ENCODE results near the gene VPS45.
A peak's percentile ranks its signal among the peaks of the same experiment; 100 is the strongest.
"Not testable (repeated sequence)": the region's sequence is repeated elsewhere in the genome, so short reads cannot be mapped to it uniquely, and the experiment has no call there.

VPS45 gene, protein sequence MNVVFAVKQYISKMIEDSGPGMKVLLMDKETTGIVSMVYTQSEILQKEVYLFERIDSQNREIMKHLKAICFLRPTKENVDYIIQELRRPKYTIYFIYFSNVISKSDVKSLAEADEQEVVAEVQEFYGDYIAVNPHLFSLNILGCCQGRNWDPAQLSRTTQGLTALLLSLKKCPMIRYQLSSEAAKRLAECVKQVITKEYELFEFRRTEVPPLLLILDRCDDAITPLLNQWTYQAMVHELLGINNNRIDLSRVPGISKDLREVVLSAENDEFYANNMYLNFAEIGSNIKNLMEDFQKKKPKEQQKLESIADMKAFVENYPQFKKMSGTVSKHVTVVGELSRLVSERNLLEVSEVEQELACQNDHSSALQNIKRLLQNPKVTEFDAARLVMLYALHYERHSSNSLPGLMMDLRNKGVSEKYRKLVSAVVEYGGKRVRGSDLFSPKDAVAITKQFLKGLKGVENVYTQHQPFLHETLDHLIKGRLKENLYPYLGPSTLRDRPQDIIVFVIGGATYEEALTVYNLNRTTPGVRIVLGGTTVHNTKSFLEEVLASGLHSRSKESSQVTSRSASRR

DNA sequence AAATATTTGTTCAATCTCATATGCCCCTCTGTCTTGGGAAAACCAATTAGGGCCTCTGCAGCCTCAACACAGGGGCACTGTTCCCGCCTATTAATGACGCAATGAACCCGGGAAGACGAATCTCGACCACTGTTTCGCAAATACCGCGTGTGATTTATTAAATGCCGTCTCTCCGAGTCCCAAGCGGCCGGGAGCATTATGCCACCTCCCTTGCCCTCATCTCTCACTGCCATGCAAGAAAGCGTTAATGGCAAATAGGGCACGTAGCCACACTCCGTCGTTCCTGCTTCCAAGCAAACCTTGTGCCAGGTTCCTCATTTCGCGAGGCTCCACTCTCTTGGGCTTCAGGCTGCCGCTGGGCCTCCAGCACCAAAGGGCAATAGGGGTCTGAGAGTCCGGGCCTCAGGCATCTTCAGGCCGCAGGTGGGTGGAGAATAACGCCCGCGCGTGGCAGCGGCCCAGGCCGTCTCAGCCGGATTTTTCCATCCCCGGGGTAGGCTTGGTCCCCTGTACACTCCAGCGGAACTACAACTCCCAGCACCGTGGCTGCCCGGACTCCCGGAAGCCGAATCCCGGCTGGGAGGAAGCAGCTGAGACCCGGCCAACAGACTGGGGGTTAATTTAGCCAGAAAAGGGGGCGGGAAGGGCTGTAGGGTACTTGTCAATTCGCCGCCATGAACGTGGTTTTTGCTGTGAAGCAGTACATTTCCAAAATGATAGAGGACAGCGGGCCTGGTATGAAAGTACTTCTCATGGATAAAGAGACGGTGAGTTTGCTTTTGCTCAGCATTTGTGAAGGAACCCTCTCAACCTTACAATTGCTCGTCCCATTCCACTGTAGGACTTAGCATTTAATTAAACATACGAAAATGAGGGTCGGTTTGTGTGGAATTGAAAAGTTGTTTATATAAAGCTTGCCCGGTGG is at the start of gene VPS45:
Gene VPS45, plus strand, starts transcription at position 593 of the 925 bp plus-strand sequence. Its CDS starts 82 bp downstream, at position 675.
- DNase-seq (ENCODE audit: low read depth in 2 of 2, low spot score in 1 of 2) = peak; percentile 47 to 75

DNA sequence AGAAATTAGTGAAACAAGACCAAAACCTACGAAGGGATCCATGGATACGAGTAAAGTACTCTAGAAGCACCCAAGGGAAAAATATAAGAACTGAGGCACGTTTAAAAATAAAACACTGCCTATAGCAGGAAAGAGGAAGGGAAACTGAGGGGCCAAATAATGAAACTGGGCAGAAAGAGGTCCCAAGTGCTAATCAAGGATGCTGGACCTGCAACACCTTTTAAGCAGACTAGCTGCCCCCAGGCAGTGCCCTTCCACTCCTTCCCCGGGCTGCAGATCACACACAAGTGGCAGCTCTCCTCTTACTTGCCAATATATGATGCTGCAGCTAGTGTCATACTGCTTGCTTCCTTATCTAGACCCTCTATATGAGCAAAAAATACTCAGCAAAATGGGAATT is 49.4 kb upstream of the VPS45 start:
- no peak for DNase-seq (ENCODE audit: low read depth in 2 of 2, low spot score in 1 of 2)

DNA sequence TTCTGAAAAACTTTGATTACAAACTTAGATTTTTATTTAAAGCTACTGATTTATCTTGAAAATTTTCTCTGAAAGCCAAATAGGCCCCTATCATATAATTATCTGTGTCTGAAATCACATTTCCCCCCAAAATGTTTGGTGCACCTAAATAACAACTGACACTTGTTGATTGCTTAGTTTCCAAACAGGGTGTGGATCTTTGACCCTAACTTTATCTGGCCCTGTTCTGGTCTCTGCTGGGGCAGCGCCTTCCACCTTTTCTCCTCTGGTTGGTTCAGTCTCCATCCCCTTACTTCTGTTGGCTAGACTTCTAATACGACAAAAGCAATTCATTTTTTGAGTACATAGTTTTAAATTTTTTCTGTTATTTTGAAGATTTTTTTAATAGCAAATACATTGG is 46.9 kb upstream of the VPS45 start:
- DNase-seq (ENCODE audit: low read depth in 2 of 2, low spot score in 1 of 2) = no peak

DNA sequence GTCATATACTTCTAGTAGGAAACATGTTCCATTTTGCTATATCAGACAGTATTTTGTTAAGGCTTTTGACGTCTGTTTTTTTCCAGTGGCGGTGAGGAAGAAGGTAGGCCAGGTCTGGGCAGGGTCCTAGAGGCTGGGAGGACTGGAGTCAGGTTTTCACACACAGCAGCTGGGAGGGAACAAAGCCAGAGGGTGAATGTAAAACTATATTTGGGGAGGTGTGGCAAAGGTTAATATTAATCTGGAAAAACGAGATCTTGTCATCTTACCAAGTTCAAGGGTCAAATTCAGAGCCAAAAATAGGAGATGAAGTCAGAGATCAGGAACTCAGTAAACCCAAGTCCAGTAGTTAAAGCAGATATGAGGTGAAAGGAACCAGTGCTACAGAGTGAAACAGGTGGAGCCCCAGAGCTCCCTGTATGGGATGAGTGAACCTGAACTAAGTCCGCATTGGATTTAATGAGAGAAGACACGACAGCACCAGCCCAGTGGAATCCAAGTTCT is 46.3 kb upstream of the VPS45 start:
- no peak for DNase-seq (ENCODE audit: low read depth in 2 of 2, low spot score in 1 of 2)

DNA sequence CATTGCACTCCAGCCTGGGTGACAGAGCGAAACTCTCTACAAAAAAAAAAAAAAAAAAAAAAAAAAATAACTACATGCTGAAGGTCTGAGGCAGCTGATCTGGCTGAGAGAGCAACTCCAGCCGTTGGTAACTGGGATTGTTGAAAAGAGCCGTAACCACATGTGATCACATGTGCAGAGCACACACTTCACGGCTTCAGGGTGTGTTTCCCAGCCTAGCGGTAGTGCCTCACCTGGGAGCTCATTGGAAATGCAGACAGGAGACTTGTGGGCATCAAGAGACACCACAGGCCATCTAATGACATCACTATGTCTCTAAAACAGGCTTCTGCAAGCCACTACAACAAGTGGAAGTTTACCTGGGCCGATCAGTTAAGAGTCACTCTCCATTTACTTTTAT is 45.2 kb upstream of the VPS45 start:
- no peak for DNase-seq (ENCODE audit: low read depth in 2 of 2, low spot score in 1 of 2)

DNA sequence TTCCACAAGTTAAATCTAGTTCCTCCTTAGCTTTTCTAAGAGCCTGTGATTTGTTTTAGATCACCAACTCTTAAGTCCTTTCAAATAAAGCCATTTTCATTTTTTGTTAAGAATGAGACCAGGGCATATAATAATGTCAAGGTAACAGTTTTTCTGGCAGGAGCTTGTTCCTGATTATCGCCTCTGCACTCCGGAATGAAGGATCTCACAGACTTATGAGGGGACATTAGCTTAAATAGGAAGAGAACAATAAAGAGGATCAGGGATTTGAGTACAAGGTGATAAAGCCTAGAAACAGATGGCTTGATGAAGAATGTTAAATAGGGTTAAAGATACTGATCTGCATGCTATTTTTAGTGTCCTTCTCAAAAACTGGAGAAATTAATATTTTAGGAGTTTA is 43.4 kb upstream of the VPS45 start:
- no peak for DNase-seq (ENCODE audit: low read depth in 2 of 2, low spot score in 1 of 2)

DNA sequence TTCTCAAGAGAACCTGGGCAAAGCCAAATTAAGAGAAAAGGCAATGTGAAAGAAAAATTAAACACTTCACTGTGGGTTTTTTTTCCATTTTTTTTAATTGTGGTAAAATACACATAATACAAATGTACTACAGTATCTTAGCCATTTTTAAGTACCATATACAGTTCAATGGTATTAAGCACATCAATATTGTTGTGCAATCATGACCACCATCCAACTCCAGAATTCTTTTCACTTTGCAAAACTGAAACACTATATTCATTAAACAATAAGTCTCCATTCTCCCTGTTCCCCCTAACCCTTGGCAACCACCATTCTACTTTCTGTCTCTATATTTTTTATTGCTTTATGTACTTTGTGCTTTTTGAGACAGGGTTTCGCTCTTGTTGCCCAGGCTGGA is 39.3 kb upstream of the VPS45 start:
- no peak for DNase-seq (ENCODE audit: low read depth in 2 of 2, low spot score in 1 of 2)

DNA sequence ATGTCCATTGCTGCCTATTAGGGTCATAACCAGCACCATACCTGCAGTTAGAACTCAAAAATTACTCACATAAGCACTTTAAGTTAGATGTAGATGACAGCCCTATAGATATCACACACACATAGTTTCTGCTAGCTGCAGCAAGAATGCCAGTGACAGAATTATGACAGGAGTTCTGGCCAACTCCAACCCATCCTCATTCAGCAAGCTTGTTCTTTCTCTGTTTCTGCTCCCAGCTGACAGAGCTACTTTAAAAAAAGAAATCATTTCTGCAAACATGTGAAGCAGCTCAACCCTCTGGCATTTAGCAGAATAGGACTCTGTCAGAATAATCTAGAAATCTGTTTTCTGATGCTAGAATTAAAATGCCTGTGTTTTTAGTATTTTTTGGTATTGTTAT is 33.2 kb upstream of the VPS45 start:
- DNase-seq (ENCODE audit: low read depth in 2 of 2, low spot score in 1 of 2) = no peak

DNA sequence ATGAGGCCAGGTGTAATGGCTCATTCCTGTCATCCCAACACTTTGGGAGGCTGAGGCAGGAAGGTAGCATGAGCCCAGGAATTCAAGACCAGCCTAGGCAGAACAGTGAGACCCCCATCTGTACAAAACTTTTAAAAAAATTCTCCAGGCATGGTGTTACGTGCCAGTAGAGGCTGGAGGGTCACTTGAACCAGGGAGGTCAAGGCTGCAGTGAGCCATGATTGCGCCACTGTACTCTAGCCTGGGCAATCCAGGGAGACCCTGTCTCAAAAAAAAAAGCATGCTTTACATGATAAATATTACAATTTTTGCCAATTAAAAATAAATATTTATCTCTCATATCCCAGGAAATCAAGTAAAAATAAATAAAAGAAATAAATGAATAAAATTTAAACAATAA is 17.6 kb upstream of the VPS45 start:
- DNase-seq (ENCODE audit: low read depth in 2 of 2, low spot score in 1 of 2) = no peak

DNA sequence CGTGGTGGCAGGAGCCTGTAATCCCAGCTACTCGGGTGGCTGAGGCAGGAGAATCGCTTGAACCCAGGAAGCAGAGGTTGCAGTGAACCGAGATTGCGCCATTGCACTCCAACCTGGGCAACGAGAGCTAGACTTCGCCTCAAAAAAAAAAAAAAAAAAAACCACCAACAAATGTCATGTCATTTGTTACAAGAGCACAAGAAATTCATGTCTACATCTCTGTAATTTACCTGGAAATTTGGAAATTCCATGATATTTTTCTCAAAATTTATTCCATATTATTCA is 16.5 kb upstream of the VPS45 start:
- no peak for DNase-seq (ENCODE audit: low read depth in 2 of 2, low spot score in 1 of 2)

DNA sequence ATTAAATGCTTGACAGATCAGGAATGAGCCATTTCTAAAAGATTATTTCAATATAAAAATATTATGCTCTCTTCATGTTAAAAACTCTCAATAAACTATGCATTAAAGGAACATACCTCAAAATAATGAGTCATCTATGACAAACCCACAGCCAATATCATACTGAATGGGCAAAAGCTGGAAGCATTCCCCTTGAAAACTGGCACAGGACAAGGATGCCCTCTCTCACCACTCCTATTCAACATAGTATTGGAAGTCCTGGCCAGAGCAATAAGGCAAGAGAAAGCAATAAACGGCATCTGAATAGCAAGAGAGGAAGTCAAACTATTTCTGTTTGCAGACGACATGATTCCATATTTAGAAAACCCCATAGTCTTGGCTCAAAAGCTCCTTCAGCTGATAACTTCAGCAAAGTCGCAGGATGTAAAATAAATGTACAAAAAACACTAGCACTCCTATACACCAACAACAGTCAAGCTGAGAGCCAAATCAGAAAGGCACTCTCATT is 15.6 kb upstream of the VPS45 start:
- DNase-seq (ENCODE audit: low read depth in 2 of 2, low spot score in 1 of 2) = not testable (repeated sequence)

DNA sequence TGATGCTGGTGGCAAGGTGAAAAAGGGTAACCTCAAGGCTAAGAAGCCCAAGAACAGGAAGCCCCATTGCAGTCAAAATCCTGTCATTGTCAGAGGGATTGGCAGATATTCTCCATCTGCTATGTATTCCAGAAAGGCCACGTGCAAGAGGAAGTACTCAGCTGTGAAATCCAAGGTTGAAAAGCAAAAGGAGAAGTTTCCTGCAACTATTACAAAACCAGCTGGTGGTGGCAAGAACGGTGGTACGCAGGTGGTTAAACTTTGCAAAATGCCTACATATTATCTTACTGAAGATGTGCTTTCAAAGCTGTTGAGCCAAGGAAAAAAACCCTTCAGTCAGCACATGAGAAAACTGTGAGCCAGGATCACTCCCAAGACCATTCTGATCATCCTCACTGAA is 13.7 kb upstream of the VPS45 start:
- no peak for DNase-seq (ENCODE audit: low read depth in 2 of 2, low spot score in 1 of 2)

DNA sequence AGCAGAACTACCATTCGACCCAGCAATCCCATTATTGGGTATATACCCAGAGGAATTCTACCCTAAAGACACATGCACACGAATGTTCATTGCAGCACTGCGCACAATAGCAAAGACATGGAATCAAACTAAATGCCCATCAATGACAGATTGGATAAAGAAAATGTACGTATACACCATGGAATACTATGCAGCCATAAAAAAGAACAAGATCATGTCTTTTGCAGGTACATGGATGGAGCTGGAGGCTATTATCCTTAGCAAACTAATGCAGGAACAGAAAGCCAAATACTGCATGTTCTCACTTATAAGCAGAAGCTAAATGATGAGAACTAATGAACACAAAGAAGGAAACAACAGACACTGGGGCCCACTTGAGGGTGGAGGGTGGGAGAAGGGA is 12.1 kb upstream of the VPS45 start:
- not testable (repeated sequence) for DNase-seq (ENCODE audit: low read depth in 2 of 2, low spot score in 1 of 2)

DNA sequence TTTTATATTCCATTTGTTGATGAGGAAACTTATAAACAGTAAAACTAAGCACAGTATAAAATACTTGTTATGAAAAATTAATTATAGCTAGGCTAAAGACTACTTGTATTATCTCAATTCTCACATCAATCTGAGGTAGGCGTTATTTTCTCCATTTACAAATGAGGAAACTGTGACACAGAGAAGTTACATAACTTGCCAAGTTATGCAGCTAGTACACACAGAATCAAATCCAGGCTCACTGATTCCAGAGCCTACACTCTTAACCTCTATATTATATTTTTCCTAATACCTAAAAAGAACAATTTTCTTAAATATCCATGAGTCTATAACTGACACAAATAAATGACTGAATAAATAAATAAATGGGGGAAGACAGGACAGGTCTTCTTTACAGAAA is 11.2 kb upstream of the VPS45 start:
- DNase-seq (ENCODE audit: low read depth in 2 of 2, low spot score in 1 of 2) = no peak

DNA sequence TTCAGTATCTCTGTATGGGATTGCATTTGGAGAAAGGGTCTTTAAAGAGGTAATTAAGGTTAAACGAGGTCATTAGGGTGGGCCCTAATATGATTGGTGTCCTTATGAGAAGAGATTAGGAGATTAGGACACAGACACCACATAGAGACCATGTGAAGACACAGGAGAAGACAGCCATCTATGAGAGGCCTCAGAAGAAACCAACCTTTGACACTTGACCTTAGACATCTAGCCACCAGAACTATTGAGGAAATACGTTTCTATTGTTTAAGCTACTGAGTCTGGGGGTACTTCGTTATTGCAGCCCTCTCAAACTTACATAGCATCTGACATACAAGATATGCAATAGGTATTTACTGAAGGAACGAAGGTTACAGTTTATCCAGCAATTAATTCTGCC is 7.3 kb upstream of the VPS45 start:
- DNase-seq (ENCODE audit: low read depth in 2 of 2, low spot score in 1 of 2) = no peak

DNA sequence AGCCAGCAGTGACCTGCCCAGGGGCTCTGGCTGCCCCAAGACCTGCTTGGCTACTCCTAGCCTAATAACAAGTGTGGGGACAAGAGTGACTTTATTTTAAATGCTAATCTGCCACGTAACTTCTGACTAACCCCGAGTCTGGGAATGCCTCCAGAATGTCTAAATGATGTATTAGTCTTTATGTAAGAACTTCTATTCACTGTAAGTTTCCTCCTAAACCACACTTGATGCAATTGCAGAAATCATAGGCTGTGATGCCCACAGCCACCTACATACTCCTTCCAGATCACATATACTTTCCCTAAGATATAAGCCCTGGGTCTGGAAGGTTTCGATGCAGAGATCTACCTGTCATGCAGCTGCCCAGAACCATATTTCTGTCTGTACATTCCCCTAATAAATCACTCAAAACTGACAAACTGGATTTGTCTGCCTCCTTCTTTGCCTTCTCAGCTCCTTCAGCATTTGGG is 5.9 kb upstream of the VPS45 start:
- no peak for DNase-seq (ENCODE audit: low read depth in 2 of 2, low spot score in 1 of 2)

DNA sequence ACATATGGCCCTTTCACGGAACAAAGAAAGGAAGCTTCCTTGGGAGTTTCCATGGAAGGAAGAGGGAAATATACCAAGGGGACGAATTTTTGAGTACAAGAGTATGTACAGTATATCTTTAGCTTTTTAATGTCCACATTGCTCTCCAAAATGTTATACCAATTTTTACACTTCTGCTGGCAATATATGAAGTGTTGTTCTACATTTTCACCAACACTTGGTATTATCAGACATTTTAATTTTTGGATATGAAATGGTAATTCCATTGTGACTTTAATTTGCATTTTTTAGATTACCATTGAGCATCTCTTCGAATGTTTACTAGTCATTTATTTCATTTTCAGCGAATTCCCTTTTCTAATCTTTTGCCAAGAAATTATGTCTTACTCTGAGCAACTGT is 5.5 kb upstream of the VPS45 start:
- DNase-seq (ENCODE audit: low read depth in 2 of 2, low spot score in 1 of 2) = no peak

DNA sequence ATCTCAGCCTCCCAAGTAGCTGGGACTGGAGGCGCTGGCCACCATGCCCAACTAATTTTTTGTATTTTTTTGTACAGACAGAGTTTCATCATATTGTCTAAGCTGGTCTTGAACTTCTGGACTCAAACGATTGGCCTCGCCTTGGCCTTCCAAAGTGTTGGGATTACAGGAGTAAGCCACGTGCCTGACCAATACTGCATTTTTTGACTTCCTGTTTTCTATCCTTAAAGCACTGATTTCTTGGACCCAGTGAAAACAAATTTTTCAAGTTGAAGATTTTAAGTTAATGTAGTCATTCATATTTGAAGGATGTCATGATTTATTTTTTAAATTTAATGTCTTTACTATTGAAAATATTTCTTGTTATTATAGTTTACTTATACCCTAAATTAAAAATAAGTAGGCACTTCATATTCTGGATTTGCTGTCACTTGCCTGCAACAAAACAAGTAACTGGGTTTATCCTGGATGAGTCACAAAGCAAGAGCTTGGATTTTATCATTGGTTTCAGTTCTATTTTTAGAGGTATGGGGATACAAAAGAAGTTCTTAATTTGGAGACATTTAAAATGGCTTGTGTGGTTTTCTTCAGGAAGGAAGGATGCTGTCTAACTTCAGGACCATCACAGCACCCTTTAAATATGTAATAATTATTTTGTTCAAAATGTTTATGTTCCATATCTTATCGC is 2.2 kb upstream of the VPS45 start:
- no peak for DNase-seq (ENCODE audit: low read depth in 2 of 2, low spot score in 1 of 2)

DNA sequence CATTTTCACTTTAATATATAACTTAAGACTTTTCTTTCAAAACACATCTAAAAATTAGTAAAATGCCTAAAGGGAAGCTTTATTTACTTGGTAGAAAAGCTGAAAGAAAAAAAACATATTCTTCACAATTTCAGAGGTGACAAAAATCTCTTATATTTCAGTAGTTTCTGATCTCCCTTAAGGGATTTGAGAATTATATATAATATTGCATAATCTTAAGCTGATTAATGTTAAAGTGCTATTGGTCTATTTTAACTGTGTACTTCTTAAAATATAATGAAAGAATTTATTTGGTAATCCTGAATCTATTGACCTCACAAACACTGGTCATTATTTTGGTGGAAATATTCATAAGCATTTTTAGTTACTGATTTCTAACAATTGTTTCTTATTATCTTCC is 1.2 kb upstream of the VPS45 start:
- no peak for DNase-seq (ENCODE audit: low read depth in 2 of 2, low spot score in 1 of 2)

DNA sequence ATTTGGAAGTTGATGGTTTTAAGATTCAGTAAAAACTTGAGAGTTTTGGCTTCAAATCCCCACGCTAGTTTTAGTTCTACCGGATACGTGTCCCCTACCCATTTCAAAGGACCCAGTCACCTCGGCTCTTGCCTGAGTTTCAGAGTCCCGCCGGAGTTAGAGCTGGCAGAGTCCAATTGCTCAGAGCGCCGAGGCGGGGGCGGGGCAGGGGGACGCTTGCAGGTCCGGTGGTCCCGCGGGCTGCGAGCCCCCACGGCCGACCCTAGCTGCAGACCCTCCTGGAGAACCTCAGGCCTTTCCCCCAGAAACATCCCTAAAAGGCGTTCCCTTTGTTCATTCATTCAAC is 765 bp upstream of the VPS45 start:
- DNase-seq (ENCODE audit: low read depth in 2 of 2, low spot score in 1 of 2) = peak in 1 of 2 donors; percentile 3

DNA sequence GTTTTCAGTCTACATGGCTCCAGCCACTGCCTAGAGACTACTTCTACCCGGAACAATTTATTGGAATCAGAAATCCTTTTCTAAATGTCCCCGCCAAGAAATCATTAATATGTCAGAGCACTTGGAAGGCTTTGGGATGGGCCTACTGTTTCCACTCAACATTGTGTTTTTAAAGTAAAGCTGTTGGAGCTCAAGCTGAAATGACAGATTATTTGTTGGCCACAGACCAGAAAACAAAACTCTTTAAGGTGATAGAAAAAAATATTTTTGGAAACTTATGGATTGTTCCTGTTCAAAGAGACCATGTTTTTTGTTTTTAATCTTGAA is 496 bp downstream of the VPS45 start:
- no peak for DNase-seq (ENCODE audit: low read depth in 2 of 2, low spot score in 1 of 2)

Measured in stimulated activated CD8-positive, alpha-beta memory T cell treated with anti-CD3 and anti-CD28 coated beads, Interleukin-4, amount 100 ng/mL, for 4 hours (primary cell).